IPS-20b (cell line): ENCODE measurements around the gene PRKG1.
A peak's percentile ranks its signal among the peaks of the same experiment; 100 is the strongest.
"Not testable (repeated sequence)": the region's sequence is repeated elsewhere in the genome, so short reads cannot be mapped to it uniquely, and the experiment has no call there.

ENCODE experiments used
- H3K27ac ChIP-seq: one replicate; pipeline ENCODE4 v1.5.1; 2013; ENCODE audit warnings: low read length
- H3K27me3 ChIP-seq: 2 replicates; pipeline ENCODE4 v1.6.1; 2013; ENCODE audit warnings: mild to moderate bottlenecking, low read length, inconsistent platforms; ENCODE audit not compliant: insufficient read depth
- H3K36me3 ChIP-seq: 2 replicates; pipeline ENCODE4 v1.6.1; 2013; ENCODE audit warnings: low read depth, mild to moderate bottlenecking, inconsistent platforms, low read length, moderate library complexity; ENCODE audit not compliant: insufficient read depth
- H3K4me1 ChIP-seq: 2 replicates; pipeline ENCODE4 v1.6.1; 2013; ENCODE audit warnings: mild to moderate bottlenecking, control low read depth, inconsistent platforms, low read length, moderate library complexity; ENCODE audit not compliant: insufficient read depth
- H3K4me3 ChIP-seq: 2 replicates; pipeline ENCODE4 v1.5.1; 2013; ENCODE audit warnings: mild to moderate bottlenecking, low read length, inconsistent platforms
- H3K9ac ChIP-seq: 2 replicates; pipeline ENCODE4 v1.6.1; 2013; ENCODE audit warnings: low read depth, mild to moderate bottlenecking, inconsistent platforms, low read length, moderate library complexity
- H3K9me3 ChIP-seq: 2 replicates; pipeline ENCODE4 v1.6.1; 2013; ENCODE audit warnings: mild to moderate bottlenecking, low read depth, low read length, inconsistent platforms; ENCODE audit not compliant: insufficient read depth

PRKG1 gene

DNA sequence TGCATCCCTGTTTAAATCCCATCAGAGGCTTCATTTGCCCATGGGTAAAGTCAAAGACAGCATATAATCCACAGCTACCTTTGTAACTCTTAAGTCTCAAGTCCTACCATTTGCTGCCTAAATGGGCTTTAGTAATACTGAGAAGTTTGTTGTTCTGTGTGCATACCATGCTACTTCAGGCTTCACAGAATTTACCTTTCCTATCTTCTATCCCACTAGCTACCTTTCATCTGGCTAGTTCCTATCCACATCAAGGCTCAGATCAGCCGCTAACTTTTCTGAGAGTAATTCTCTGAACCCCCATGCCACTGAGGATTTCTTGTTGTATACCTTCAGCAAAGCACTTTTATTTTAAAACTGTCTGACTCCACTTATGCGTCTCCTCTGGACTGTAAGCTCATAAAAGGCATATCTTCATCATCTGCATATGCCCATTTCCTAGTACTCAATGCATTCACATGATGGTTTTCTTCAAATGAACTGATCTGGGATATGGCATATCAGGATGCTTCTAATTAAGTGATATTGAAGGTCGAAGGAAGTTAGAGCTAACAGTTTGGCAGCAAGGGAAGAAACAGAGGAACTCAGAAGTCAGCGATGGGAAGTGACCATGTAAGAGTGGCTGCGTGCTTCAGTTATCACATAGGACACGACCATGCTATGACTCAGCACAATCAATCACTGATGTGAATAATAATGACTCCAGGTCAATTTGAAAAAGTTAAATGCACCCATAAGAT is 955.9 kb downstream of the PRKG1 start:
- Histone ChIP-seq H3K27me3 (no peaks in the 10 kb centered on the region), H3K4me1 (peaks cover 14% of the 10 kb centered on the region), H3K4me3 (no peak overlapping the region), H3K36me3 (peaks cover 57% of the 10 kb centered on the region), H3K9ac (no peak overlapping the region; the same call in 1 of the 2 replicates), H3K9me3 (no peaks in the 10 kb centered on the region), H3K27ac (no peak overlapping the region)

GRCh38 chr10:52030975-52031374 is 956.7 kb downstream of the PRKG1 start:
- Histone ChIP-seq H3K4me1 (peaks cover 14% of the 10 kb centered on the region), H3K27me3 (no peaks in the 10 kb centered on the region), H3K9me3 (no peaks in the 10 kb centered on the region), H3K4me3 (no peak overlapping the region), H3K9ac (no peak overlapping the region), H3K36me3 (peaks cover 64% of the 10 kb centered on the region), H3K27ac (no peak overlapping the region)

GRCh38 chr10:52031771-52032170 is 957.5 kb downstream of the PRKG1 start:
- H3K4me1 ChIP-seq, result peaks cover 14% of the 10 kb centered on the region
- H3K4me3 ChIP-seq, result peak overlapping the region; percentile 35; the same call in 1 of the 2 replicates
- H3K9me3 ChIP-seq, result no peaks in the 10 kb centered on the region
- H3K9ac ChIP-seq, result 0 out of 2 replicates have a peak overlapping the region, but pooled peaks have one; percentile 14
- H3K27me3 ChIP-seq, result no peaks in the 10 kb centered on the region
- H3K27ac ChIP-seq, result no peak overlapping the region
- peaks cover 66% of the 10 kb centered on the region for H3K36me3 ChIP-seq

GRCh38 chr10:52032681-52033629 is 958.7 kb downstream of the PRKG1 start:
- Histone ChIP-seq H3K27ac (peak overlapping the region; percentile 74), H3K4me3 (peak overlapping the region; percentile 60), H3K36me3 (peaks cover 63% of the 10 kb centered on the region), H3K9me3 (no peaks in the 10 kb centered on the region), H3K4me1 (peaks cover 14% of the 10 kb centered on the region), H3K9ac (peak overlapping the region; percentile 71), H3K27me3 (no peaks in the 10 kb centered on the region)

GRCh38 chr10:52039002-52039793 is 964.9 kb downstream of the PRKG1 start:
- H3K27me3 ChIP-seq, H3K9me3 ChIP-seq: not testable (repeated sequence)
- H3K36me3 ChIP-seq, result peaks cover 21% of the 10 kb centered on the region; the same call in 1 of the 2 replicates
- H3K4me3 ChIP-seq, result peak overlapping the region; percentile 77
- peak overlapping the region; percentile 79 for H3K27ac ChIP-seq
- peak overlapping the region; percentile 89 for H3K9ac ChIP-seq
- H3K4me1 ChIP-seq, result peaks cover 40% of the 10 kb centered on the region

DNA sequence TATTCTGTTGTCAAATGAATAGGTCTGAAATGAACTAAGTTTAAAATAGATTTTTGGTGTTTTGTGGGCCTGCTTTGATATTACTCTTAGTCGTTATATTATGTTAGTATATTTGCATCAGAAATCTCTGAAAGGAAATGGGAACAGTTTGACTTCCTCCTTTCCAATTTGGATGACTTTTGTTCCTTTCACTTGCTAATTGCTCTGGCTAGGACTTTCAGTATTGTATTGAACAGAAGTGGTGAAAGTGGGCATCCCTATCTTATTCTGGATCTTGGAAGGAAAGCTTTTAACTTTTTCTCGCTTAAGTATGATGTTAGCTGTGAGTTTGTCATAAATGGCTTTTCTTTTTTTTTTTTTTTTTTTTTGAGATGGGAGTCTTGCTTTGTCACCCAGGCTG is 966.2 kb downstream of the PRKG1 start:
- H3K36me3 ChIP-seq, result peaks cover 11% of the 10 kb centered on the region; the same call in 1 of the 2 replicates
- H3K4me3 ChIP-seq, result peak overlapping the region; percentile 77
- no peaks in the 10 kb centered on the region for H3K27me3 ChIP-seq
- peak overlapping the region; percentile 69 for H3K9ac ChIP-seq
- no peaks in the 10 kb centered on the region for H3K9me3 ChIP-seq
- H3K27ac ChIP-seq, result peak overlapping the region; percentile 79
- peaks cover 48% of the 10 kb centered on the region for H3K4me1 ChIP-seq

- H3K27ac ChIP-seq, result peak overlapping the region; percentile 46
These were observed 969.5 kb downstream of the PRKG1 start for GRCh38 chr10:52043811-52044210.

DNA sequence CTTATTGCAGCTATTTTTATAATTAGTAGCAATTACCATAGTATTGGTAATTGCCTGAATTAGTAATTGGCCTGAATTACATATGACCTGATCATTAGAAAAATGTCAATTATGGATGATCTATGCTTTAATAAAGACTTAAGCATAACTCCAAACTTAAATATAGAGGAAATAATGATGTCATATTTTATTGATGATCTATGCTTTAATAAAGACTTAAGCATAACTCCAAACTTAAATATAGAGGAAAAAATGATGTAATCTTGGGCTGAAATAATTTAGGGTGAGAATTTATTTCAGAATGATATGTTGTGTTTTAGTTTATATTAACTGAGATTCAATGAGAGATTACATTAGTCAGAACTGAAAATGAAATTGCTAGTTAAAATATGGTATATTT is 973.8 kb downstream of the PRKG1 start:
- peaks cover 32% of the 10 kb centered on the region; the same call in 1 of the 2 replicates for H3K4me1 ChIP-seq
- no peak overlapping the region for H3K4me3 ChIP-seq
- no peaks in the 10 kb centered on the region for H3K9me3 ChIP-seq
- no peak overlapping the region for H3K27ac ChIP-seq
- H3K9ac ChIP-seq, result no peak overlapping the region
- H3K36me3 ChIP-seq, result no peaks in the 10 kb centered on the region
- no peaks in the 10 kb centered on the region for H3K27me3 ChIP-seq

More at GRCh38 chr10:52043811-52044210, 969.5 kb downstream of the PRKG1 start:
- H3K4me3 ChIP-seq, result peak overlapping the region; percentile 34; the same call in 1 of the 2 replicates
- no peaks in the 10 kb centered on the region for H3K9me3 ChIP-seq
- H3K9ac ChIP-seq, result peak overlapping the region; percentile 45; the same call in 1 of the 2 replicates
- H3K4me1 ChIP-seq, result peaks cover 62% of the 10 kb centered on the region
- H3K27me3 ChIP-seq, result no peaks in the 10 kb centered on the region
- H3K36me3 ChIP-seq, result no peaks in the 10 kb centered on the region

GRCh38 chr10:52050429-52051047 is 976.3 kb downstream of the PRKG1 start:
- Histone ChIP-seq H3K27me3 (no peaks in the 10 kb centered on the region), H3K9ac (no peak overlapping the region), H3K9me3 (no peaks in the 10 kb centered on the region), H3K4me3 (no peak overlapping the region), H3K4me1 (peaks cover 13% of the 10 kb centered on the region; the same call in 1 of the 2 replicates), H3K27ac (no peak overlapping the region), H3K36me3 (no peaks in the 10 kb centered on the region)

- no peak overlapping the region for H3K4me3 ChIP-seq
- no peaks in the 10 kb centered on the region for H3K9me3 ChIP-seq
- H3K36me3 ChIP-seq, result no peaks in the 10 kb centered on the region
- H3K27me3 ChIP-seq, result no peaks in the 10 kb centered on the region
- H3K9ac ChIP-seq, result no peak overlapping the region
- H3K27ac ChIP-seq, result no peak overlapping the region
- peaks cover 7% of the 10 kb centered on the region; the same call in 1 of the 2 replicates for H3K4me1 ChIP-seq
These were observed 979.2 kb downstream of the PRKG1 start for GRCh38 chr10:52053497-52053896.
